ENCODE data around the gene GUCA2A. TPM values are rescaled to one million over a fixed set of nuclear protein-coding genes. Genes with fewer than 3 reads are reported as not detected.

GUCA2A gene
- total RNA-seq, 1 experiment from 2014 or later = not detected

GRCh38 chr1:42210421-42211133 is 46.0 kb upstream of the GUCA2A start:
- POLR2A ChIA-PET = no interaction called here

More at GRCh38 chr1:42210421-42211133, 46.0 kb upstream of the GUCA2A start:
- peaks cover 3% of the 10 kb centered on the region; the same call in 1 of the 2 replicates for H3K9me3 ChIP-seq (ENCODE audit: control insufficient read depth, insufficient read depth, low read depth, low read length)
- CTCF ChIA-PET = no interaction called here
- in situ Hi-C loops (cut with HindIII; ENCODE audit: low pct_unique_long_range_greater_than_20kb, low sequenced_read_pairs) = no loop called here
- BruUV-seq (replicated peaks) = no TSS peak
- H3K4me3 ChIP-seq (ENCODE audit: low read depth in 2 of 2, low read length in 2 of 2) = no peak overlapping the region
- ATAC-seq (no peak), DNase-seq (ENCODE audit: low read depth, low spot score) (no peak)
- peaks cover 2% of the 10 kb centered on the region; the same call in 1 of the 2 replicates for H3K36me3 ChIP-seq (ENCODE audit: control insufficient read depth, insufficient read depth, low read length)
- intact Hi-C loops (cut with micrococcal nuclease; ENCODE audit: unreplicated experiment) = no loop called here
- H3K27ac ChIP-seq (ENCODE audit: low read length) = no peak overlapping the region
- H3K27me3 ChIP-seq (ENCODE audit: control insufficient read depth, insufficient read depth, low read length) = no peaks in the 10 kb centered on the region
- peaks cover 16% of the 10 kb centered on the region for H3K4me1 ChIP-seq (ENCODE audit: control insufficient read depth, insufficient read depth, low read length)
- no peak for TF ChIP-seq CTCF (IDR thresholded peaks at IDR 0.05)
- TF ChIP-seq SIN3A (IDR thresholded peaks at IDR 0.05; ENCODE audit: borderline replicate concordance, insufficient read depth, low read depth, low read length) = no peak
- no peak for TF ChIP-seq POLR2AphosphoS5 (IDR thresholded peaks at IDR 0.05; ENCODE audit: low read depth, low read length)
- no peak for TF ChIP-seq TCF7L2 (IDR thresholded peaks at IDR 0.05; ENCODE audit: low read depth, low read length)
- TF ChIP-seq REST (IDR thresholded peaks at IDR 0.05; ENCODE audit: insufficient read depth in 1 of 2, low read depth in 2 of 2, low read length in 1 of 2) = no peak

Measured in Panc1 (cell line).